ENCODE results near the gene ERICH4. TPM values are rescaled to one million over a fixed set of nuclear protein-coding genes. Genes with fewer than 3 reads are reported as not detected.
"Not testable (repeated sequence)": the region's sequence is repeated elsewhere in the genome, so short reads cannot be mapped to it uniquely, and the experiment has no call there.

The ERICH4 gene
- total RNA-seq, 1 donor from 2014 or later: not detected

DNA sequence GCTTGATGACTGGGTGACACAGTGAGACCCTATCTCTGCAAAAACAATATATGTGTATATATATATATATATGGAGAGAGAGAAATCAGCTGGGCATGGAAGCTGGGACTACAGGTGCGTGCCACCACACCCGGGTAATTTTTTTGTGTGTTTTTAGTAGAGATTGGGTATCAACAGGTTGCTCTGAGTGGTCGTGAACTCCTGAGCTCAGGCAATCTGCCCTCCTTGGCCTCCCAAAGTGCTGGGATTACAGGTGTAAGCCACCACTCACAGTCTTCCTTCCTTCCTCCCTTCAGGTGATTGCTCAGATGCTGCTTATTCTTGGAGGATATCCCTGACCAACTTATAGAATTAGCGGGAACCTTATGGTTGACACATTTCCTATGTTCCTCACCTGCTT lies 41.9 kb downstream of the ERICH4 start:
- H3K27me3 Mint-ChIP-seq (ENCODE audit: low read depth): peaks cover 25% of the 10 kb centered on the region
- no peak overlapping the region for H3K4me3 Mint-ChIP-seq (ENCODE audit: unreplicated experiment)
- H3K27ac Mint-ChIP-seq (ENCODE audit: unreplicated experiment): no peak overlapping the region
- no peaks in the 10 kb centered on the region for H3K36me3 Mint-ChIP-seq (ENCODE audit: low read depth)
- no peak for DNase-seq (ENCODE audit: low spot score)
- H3K4me1 Mint-ChIP-seq (ENCODE audit: low read depth): no peaks in the 10 kb centered on the region
- TF ChIP-seq, protein P1, sequence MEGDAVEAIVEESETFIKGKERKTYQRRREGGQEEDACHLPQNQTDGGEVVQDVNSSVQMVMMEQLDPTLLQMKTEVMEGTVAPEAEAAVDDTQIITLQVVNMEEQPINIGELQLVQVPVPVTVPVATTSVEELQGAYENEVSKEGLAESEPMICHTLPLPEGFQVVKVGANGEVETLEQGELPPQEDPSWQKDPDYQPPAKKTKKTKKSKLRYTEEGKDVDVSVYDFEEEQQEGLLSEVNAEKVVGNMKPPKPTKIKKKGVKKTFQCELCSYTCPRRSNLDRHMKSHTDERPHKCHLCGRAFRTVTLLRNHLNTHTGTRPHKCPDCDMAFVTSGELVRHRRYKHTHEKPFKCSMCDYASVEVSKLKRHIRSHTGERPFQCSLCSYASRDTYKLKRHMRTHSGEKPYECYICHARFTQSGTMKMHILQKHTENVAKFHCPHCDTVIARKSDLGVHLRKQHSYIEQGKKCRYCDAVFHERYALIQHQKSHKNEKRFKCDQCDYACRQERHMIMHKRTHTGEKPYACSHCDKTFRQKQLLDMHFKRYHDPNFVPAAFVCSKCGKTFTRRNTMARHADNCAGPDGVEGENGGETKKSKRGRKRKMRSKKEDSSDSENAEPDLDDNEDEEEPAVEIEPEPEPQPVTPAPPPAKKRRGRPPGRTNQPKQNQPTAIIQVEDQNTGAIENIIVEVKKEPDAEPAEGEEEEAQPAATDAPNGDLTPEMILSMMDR (IDR thresholded peaks at IDR 0.05): no peak
- peaks cover 12% of the 10 kb centered on the region for H3K9me3 Mint-ChIP-seq (ENCODE audit: low read depth)

DNA sequence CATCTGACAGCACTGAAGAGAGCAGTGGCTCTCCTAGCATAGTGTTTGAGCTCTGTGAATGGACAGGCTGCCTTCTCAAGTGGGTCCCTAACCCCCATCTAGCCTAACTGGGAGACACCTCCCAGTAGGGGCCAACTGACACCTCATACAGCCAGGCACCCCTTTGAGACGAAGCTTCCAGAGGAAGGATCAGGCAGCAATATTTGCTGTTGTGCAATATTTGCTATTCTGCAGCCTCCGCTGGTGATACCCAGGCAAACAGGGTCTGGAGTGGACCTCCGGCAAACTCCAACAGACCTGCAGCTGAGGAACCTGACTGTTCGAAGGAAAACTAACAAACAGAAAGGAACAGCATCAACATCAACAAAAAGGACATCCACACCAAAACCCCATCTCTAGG lies 44.0 kb downstream of the ERICH4 start:
- Mint-ChIP-seq H3K27me3 (ENCODE audit: low read depth) (peaks cover 23% of the 10 kb centered on the region), H3K9me3 (ENCODE audit: low read depth) (peaks cover 12% of the 10 kb centered on the region)
- not testable (repeated sequence) for DNase-seq (ENCODE audit: low spot score); H3K4me3 Mint-ChIP-seq (ENCODE audit: unreplicated experiment); H3K36me3 Mint-ChIP-seq (ENCODE audit: low read depth); H3K27ac Mint-ChIP-seq (ENCODE audit: unreplicated experiment); H3K4me1 Mint-ChIP-seq (ENCODE audit: low read depth)

DNA sequence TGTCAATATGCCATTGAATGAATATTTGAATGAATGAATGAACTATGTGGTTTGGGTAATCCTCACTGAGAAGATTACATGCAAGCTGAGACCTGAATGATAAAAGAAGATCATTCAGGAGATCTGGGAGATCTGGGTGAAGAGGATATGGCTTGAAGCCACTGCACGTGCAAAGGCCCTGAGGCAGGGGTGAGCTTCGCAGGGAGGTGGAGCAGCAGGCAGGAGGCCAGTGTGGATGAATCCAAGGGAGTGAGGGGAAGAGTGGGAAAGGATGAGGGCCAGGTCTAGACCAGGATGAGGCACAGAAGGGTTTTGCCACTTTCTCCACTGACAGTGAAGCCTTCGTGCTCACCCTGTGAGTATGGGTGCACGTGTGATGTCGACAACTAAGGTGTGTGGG lies 49.9 kb downstream of the ERICH4 start:
- TF ChIP-seq, protein P1 (IDR thresholded peaks at IDR 0.05): no peak
- H3K36me3 Mint-ChIP-seq (ENCODE audit: low read depth): no peaks in the 10 kb centered on the region
- peaks cover 18% of the 10 kb centered on the region for H3K27me3 Mint-ChIP-seq (ENCODE audit: low read depth)
- no peak overlapping the region for H3K27ac Mint-ChIP-seq (ENCODE audit: unreplicated experiment)
- H3K4me3 Mint-ChIP-seq (ENCODE audit: unreplicated experiment): no peak overlapping the region
- no peak for DNase-seq (ENCODE audit: low spot score)
- H3K4me1 Mint-ChIP-seq (ENCODE audit: low read depth): no peaks in the 10 kb centered on the region
- H3K9me3 Mint-ChIP-seq (ENCODE audit: low read depth): peaks cover 3% of the 10 kb centered on the region

Other genes starting within 250 kb of the ERICH4 start
- gene CYP2S1, start 249.9 kb upstream of the ERICH4 start, total RNA-seq: not detected in 3 replicates
- gene AXL, start 223.9 kb upstream of the ERICH4 start, total RNA-seq: 151 to 218 TPM (median 214 TPM) in 3 replicates
- gene HNRNPUL1, start 178.8 kb upstream of the ERICH4 start, total RNA-seq: 158 to 195 TPM (median 161 TPM) in 3 replicates
- gene CCDC97, start 133.0 kb upstream of the ERICH4 start, total RNA-seq: 21.8 to 33.2 TPM (median 25.5 TPM) in 3 replicates
- 188 to 197 TPM (median 195 TPM) in 3 replicates for gene TGFB1, start 89.2 kb upstream of the ERICH4 start, total RNA-seq
- gene B9D2, start 79.0 kb upstream of the ERICH4 start, total RNA-seq: 2.0 to 3.0 TPM (median 2.6 TPM) in 3 replicates
- 4.8 to 6.8 TPM (median 5.4 TPM) in 3 replicates for gene TMEM91, start 66.6 kb upstream of the ERICH4 start, total RNA-seq
- 5.5 to 7.6 TPM (median 6.2 TPM) in 3 replicates for gene EXOSC5, start 45.8 kb upstream of the ERICH4 start, total RNA-seq
- gene BCKDHA, start 45.3 kb upstream of the ERICH4 start, total RNA-seq: 11.6 to 14.6 TPM (median 14.0 TPM) in 3 replicates
- gene B3GNT8, start 15.8 kb upstream of the ERICH4 start, total RNA-seq: 0.23 to 0.70 TPM in 2 of 3 replicates, not detected in the other
- gene DMAC2, start 3.2 kb upstream of the ERICH4 start, total RNA-seq: 27.9 to 28.0 TPM (median 28.0 TPM) in 3 replicates
- not detected in 3 replicates for gene CEACAM21, start 133.0 kb downstream of the ERICH4 start, total RNA-seq
- not detected in 3 replicates for gene CEACAM4, start 183.9 kb downstream of the ERICH4 start, total RNA-seq
- not detected in 3 replicates for gene CEACAM7, start 245.1 kb downstream of the ERICH4 start, total RNA-seq

Data from chondrocyte (in vitro differentiated cells).